ENCODE results near the gene PDE7B. TPM values are rescaled to one million over a fixed set of nuclear protein-coding genes. Genes with fewer than 3 reads are reported as not detected.

The PDE7B gene
- total RNA-seq, 1 donor from 2014 or later, result 0.05 TPM

DNA sequence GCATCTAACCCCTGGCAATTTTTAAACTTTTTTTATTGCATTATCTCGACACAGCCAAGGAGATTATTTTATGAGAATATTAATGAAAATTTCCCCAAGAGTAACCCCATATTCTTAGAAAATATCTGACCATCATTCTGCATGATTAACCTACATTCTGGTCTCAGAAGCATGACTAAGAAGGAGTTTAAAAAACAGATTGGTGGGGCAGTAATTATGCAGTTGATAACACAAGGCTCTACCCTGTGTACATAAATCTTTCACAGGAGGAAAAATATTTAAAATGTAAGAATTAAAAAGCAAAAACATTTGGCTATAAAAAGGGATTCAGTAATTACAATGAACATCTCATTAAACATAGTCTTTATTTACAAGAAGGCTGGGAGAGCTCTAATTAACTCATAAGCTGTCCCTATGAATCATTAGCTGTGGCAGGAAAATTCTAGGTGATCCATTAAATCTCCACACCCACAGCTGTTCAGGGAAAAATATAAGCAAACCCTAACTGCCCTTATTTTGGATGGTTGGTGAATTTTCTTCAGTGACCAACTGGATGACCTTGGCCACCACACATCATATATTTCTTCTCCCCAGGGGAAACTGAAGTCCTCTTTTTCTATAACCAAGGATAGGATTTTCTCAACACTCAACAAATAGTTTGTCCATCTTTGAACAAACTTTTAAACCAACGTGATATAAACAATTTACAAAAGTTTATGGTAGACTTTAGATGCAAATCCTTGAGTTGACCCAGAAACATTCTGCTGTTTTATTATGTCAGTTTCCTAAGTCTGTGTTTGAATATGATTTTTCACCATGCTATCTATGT is 59.5 kb downstream of the PDE7B start:
- H3K4me1 Mint-ChIP-seq (ENCODE audit: low read depth), result peaks cover 12% of the 10 kb centered on the region
- H3K36me3 Mint-ChIP-seq (ENCODE audit: low read depth), result no peaks in the 10 kb centered on the region
- no peak overlapping the region for H3K4me3 Mint-ChIP-seq (ENCODE audit: unreplicated experiment)
- no peaks in the 10 kb centered on the region for H3K9me3 Mint-ChIP-seq (ENCODE audit: low read depth)
- no peak for DNase-seq (ENCODE audit: low spot score)
- H3K27ac Mint-ChIP-seq (ENCODE audit: unreplicated experiment), result no peak overlapping the region
- TF ChIP-seq, protein P1, sequence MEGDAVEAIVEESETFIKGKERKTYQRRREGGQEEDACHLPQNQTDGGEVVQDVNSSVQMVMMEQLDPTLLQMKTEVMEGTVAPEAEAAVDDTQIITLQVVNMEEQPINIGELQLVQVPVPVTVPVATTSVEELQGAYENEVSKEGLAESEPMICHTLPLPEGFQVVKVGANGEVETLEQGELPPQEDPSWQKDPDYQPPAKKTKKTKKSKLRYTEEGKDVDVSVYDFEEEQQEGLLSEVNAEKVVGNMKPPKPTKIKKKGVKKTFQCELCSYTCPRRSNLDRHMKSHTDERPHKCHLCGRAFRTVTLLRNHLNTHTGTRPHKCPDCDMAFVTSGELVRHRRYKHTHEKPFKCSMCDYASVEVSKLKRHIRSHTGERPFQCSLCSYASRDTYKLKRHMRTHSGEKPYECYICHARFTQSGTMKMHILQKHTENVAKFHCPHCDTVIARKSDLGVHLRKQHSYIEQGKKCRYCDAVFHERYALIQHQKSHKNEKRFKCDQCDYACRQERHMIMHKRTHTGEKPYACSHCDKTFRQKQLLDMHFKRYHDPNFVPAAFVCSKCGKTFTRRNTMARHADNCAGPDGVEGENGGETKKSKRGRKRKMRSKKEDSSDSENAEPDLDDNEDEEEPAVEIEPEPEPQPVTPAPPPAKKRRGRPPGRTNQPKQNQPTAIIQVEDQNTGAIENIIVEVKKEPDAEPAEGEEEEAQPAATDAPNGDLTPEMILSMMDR (IDR thresholded peaks at IDR 0.05), result no peak
- H3K27me3 Mint-ChIP-seq (ENCODE audit: low read depth), result no peaks in the 10 kb centered on the region

DNA sequence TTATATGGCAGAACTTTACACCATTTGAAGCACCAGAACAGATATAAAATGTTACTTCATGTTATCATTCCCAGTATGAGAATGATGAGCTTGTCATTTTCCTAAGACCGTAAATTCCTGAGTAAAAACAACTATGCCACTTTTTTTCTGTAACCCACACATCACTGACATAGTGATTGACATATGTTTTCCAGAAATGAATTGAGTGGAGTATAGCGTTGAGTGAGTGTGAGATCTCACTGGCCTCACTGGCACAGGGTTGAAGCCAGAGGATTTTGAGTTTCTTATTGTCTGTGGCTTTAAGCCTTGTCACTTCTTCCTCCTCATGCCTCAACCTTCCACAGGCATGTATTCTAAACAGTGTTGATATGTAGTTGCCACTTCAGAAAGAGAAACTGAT is 62.3 kb downstream of the PDE7B start:
- TF ChIP-seq, protein P1 (IDR thresholded peaks at IDR 0.05), result no peak
- Mint-ChIP-seq H3K9me3 (ENCODE audit: low read depth) (no peaks in the 10 kb centered on the region), H3K27ac (ENCODE audit: unreplicated experiment) (no peak overlapping the region), H3K36me3 (ENCODE audit: low read depth) (no peaks in the 10 kb centered on the region), H3K27me3 (ENCODE audit: low read depth) (no peaks in the 10 kb centered on the region), H3K4me3 (ENCODE audit: unreplicated experiment) (no peak overlapping the region), H3K4me1 (ENCODE audit: low read depth) (no peaks in the 10 kb centered on the region)
- DNase-seq (ENCODE audit: low spot score), result no peak

DNA sequence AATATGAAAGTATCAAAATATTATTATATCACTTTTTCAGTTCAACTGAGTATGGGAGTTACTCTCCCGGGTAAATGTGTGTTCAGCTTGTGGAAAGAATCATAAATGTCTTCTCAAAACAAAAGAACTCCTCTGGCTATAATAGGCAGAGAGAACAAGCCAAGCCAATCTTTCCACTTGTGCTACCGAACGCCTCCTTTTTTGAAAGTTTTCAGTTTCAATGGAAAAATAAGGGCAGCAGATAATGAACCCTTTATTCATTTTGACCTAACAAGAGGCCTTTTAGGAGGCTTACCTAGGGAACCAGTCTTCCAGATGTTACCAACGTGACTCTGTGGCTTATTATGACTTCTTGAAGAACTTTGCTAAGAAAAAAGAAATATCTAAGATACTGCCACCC is 67.5 kb downstream of the PDE7B start:
- H3K4me1 Mint-ChIP-seq (ENCODE audit: low read depth), result peaks cover 27% of the 10 kb centered on the region
- H3K9me3 Mint-ChIP-seq (ENCODE audit: low read depth), result no peaks in the 10 kb centered on the region
- H3K4me3 Mint-ChIP-seq (ENCODE audit: unreplicated experiment), result no peak overlapping the region
- H3K27ac Mint-ChIP-seq (ENCODE audit: unreplicated experiment), result no peak overlapping the region
- no peaks in the 10 kb centered on the region for H3K36me3 Mint-ChIP-seq (ENCODE audit: low read depth)
- no peaks in the 10 kb centered on the region for H3K27me3 Mint-ChIP-seq (ENCODE audit: low read depth)
- no peak for DNase-seq (ENCODE audit: low spot score)
- TF ChIP-seq, protein P1 (IDR thresholded peaks at IDR 0.05), result no peak

DNA sequence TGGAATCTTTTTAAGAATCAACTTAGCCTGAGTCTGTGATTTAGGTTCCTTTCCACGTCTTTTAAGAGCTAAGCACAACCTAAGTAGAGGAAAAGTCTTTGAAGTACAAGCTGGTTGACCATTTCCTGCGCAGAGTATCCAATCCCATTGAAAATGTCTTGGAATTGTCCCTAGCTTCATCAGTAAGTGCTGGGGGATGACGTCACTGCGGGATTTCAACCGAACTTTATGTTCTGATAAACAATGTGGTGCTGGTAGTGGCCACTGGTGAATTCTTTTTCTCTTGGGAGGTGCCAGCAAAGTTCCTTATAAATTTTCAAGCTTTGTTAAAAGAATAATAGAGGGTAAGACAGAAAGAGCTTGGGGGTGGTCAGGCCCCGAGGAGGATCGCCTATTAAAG is 69.2 kb downstream of the PDE7B start:
- no peak for DNase-seq (ENCODE audit: low spot score)
- no peaks in the 10 kb centered on the region for H3K36me3 Mint-ChIP-seq (ENCODE audit: low read depth)
- no peak overlapping the region for H3K4me3 Mint-ChIP-seq (ENCODE audit: unreplicated experiment)
- no peaks in the 10 kb centered on the region for H3K9me3 Mint-ChIP-seq (ENCODE audit: low read depth)
- TF ChIP-seq, protein P1 (IDR thresholded peaks at IDR 0.05), result no peak
- H3K4me1 Mint-ChIP-seq (ENCODE audit: low read depth), result peaks cover 27% of the 10 kb centered on the region
- H3K27ac Mint-ChIP-seq (ENCODE audit: unreplicated experiment), result no peak overlapping the region
- H3K27me3 Mint-ChIP-seq (ENCODE audit: low read depth), result no peaks in the 10 kb centered on the region

DNA sequence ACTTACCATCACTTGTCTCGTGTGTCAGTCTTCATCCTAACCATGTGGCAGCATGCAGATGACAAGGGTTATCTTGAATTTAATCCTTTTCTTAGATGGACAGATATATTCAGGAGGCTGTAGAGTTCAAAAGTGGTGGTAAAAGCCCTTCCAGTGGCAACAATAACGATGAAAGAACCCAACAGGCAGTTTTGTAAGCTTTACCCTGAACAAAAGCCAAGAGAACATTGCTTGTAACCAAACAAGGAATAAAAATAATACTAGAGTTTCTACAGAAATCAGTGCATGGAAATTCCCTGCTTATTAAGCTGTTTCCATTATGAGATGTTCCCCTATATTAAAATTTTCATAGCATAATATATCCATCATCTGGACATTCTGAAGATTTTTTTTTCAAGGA is 69.7 kb downstream of the PDE7B start:
- Mint-ChIP-seq H3K36me3 (ENCODE audit: low read depth) (no peaks in the 10 kb centered on the region), H3K9me3 (ENCODE audit: low read depth) (no peaks in the 10 kb centered on the region), H3K27me3 (ENCODE audit: low read depth) (no peaks in the 10 kb centered on the region), H3K4me3 (ENCODE audit: unreplicated experiment) (no peak overlapping the region), H3K27ac (ENCODE audit: unreplicated experiment) (no peak overlapping the region), H3K4me1 (ENCODE audit: low read depth) (peaks cover 27% of the 10 kb centered on the region)
- no peak for DNase-seq (ENCODE audit: low spot score)
- TF ChIP-seq, protein P1 (IDR thresholded peaks at IDR 0.05), result no peak
